UCSD-AML1 (cell line): Measurements from ENCODE around the gene NDUFB4.

Source experiments
- DNase-seq: peaks from one replicate; lab custom pipeline; 2025; ENCODE audit not compliant: unreplicated experiment; lab: John Stamatoyannopoulos, UW

The NDUFB4 gene

DNA sequence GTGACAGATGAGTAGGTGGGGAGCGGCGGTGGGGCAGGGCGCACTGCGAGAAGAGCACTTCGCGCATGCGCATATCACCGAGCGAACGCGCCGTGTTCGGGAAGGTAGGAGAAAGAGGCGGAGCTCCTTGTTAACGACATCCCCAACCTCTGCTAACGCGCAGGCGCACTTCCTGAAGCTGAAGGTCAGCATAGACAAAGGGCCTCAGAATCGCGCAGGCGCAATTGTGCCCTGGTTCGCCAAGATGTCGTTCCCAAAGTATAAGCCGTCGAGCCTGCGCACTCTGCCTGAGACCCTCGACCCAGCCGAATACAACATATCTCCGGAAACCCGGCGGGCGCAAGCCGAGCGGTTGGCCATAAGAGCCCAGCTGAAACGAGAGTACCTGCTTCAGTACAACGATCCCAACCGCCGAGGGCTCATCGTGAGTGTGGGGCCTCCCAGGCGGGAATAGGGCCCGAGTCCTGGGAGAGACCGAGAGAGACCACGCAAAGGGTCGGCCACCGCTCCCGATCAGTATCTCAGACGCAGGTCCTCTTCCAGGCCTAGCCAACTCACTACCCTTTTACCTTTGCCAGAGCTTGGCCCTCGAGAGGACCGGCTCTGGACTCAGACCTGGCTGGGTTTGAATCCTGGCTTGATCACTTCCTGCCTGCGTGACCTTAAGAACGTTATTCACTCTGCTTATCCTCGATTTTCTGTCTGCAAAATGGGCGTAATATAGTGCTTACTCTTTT is at the start of gene NDUFB4:
Gene NDUFB4, plus strand, starts transcription at position 221 of the 737 bp plus-strand sequence. Its CDS starts 24 bp downstream, at position 245.
- DNase-seq, result peak; percentile 97

DNA sequence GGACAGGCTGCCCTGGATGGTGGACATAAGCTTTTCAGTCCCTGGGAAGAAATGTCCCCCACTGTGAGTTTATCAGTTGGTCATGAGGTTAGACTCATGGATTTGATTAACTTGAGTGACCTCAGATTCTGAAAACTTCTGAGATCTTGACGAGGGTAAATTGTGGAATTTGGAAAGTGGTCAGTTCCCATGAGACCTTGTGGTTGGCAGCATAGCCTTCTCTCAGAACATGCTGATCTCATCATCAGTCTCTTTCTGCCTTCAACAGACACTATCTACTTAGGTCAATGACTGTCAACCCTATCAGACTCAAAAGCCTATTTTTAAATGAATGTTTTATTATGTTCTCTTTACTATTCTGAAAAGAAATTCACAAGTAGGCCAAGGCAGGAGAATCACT is 45.6 kb upstream of the NDUFB4 start:
- DNase-seq, result no peak

DNA sequence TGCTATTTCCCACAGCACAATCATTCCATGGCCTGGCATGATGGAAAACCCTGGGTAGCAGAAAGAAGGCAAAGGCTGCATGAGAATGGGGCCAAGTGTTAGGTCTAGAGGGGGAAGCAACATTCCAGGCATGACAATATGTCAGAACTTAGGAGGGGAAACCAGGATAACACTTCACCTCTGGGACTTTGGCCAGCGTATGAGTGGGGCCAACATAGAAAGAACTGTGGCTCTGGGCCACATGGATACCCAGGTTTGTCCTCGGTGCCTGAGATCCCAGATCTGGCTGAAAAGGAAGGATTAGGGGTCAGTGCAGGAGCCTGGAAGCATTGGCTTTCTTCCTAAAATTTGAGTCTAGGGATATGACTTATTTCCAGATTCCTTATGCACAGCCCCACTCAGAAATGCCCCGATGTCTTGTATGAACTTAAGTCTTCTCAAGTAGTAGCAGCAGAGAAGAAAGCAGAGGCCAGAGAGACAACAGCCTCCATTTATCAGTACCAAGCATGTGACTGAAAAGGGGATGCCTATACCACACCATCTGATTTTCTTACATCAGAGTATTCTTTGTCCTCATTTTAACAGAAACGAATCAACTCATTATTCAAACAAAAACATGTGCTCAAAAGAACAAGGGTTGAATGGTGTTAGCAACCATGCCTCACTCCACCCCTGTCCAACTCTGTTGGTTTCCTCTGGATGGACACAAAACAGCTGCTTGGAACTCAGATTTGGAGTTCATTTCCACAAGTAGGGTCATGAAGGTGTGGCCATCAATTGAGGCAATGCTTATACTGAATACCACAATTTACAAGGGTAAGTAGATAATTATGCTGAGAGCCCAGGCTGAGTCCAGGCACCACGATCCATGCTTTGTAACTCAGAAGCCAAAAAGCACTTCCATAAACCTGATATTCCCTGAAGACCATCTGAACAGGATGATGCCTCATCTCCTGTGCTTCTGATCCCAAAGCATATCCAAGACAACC is 43.7 kb upstream of the NDUFB4 start:
- no peak for DNase-seq

DNA sequence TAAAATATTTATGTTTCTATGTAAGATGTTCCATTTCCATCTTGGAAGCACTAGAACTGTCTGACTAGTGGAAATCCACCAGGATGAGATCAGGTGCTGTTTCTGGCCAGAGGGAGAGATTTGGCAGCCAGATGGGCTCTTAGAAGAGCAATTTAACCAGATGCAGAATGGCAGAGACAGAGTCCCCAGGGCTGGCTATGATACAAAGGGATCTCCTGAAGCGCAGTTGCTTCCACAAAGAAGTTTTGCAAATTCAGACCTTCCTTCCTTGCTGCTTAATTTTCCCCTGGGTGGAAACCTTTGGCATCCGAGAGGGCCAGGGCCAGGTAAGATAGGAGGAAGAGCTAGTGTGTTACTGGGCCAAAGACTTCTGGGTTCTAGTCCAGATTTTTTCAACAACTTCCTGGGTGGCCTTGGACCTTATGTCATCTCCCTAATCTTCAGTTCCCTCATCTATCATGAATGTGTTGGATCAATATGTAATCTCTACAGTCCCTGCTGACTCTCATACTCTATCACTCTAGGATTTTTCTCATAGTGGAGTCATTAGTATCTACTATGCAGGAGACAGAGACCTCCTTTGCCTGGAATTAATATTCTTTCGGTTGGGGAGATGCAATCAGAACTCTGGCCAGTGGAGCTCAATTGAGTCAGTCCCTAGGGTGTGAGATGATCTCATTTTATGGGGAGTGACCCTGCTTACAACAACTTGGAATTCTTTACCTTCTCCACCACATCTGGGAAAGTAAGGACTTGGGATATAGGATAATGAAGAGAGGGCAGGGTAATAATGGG is 41.1 kb upstream of the NDUFB4 start:
- no peak for DNase-seq

DNA sequence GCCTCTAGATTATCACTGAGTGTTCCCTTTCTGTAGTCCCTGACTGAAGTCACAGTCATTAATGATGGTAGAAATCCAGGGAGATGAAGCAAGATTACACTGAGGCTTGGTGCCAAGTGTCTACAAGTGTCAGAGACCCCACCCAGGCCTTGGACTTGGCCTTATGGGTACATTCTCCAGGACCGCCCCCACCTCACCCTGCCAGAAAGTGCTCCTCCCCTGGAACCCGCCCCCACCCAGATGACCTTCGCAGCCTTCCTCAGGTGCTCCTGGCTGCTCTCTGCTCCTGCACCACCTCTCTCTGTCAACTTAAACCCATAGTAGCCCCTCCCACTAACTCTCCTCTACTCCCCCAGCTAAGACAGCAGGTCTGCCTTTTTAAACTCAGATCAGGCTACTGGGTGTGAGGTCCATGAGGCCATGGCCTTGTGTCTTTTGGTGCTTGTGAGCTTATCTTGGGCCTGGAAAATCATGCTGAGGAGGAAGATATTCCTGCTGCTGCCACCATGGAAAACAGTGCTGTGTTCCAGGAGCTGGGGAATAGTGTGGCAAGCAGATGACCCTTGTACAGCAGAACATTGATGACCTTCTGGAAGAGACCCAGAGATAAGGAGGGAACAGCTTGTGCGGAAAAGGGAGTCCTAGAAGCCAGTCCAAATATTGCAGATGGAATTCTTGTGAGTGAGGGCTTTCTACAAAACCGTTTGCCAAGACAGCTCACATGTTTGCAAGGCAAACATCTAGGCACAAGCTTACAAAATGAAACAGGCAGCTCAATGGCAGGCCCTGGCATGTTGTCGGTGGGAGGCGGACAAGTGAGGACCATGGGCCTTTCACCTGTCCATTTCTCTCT is 40.3 kb upstream of the NDUFB4 start:
- DNase-seq, result no peak

GRCh38 chr3:120557115-120557514 is 39.0 kb upstream of the NDUFB4 start:
- no peak for DNase-seq

DNA sequence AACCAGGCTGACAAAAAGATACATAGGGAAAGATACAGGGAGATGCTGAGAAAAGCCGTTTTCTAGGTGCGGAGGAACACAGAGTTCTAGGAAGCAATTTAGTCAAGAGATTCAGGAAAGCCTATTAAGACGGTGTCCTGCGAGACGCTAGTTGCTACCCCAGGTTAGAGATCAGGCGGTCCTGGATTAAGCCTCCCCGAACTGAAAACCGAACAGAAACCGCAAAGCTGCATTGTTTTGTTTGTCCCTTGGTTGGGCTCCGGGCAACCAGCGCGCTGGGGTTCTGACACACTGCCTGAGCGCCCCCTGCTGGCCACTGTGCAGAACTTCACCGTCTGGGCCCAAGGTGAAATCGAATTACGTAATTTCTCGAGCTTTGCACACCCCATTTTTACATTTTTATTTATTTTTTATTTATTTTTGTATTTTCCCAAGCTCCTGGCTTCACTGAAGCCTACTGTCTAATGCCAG is 37.3 kb upstream of the NDUFB4 start:
- peak; percentile 76 for DNase-seq

GRCh38 chr3:120559242-120560061 is 36.7 kb upstream of the NDUFB4 start:
- peak; percentile 55 for DNase-seq

- DNase-seq, result no peak
These were observed 35.6 kb upstream of the NDUFB4 start for GRCh38 chr3:120560304-120561250.

- DNase-seq, result peak; percentile 43
These were observed 34.7 kb upstream of the NDUFB4 start for GRCh38 chr3:120561251-120562045.

DNA sequence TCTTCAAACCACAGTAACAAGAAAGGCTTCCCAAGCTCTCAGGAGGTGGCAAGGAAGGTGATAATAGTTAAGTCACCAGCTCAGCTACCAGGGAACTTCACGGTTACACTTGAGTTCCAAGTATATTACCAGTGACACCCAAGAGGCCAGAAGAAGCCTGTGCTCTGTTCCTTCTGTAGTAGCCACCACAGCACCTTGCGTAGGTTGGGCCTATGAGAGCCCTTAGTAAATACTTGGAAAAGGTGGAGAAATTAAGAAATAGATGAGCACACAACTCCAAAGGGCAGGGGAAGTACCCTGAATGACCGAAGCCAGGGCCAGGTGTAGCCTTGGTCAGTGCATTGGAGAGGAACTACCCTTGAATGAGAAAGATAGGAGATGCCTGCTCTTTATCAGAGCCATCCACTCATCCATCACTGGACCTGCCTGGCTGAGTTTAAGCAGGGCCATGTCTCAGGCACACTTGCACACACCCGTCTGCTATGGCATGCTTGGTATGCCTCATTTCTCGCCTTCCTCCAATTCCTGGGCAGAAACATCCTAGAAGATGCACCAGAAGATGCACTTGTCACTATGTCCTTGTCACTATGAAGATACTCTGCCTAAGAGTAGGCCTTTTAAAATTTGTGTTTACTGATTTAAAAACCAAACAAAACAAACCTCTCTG is 32.6 kb upstream of the NDUFB4 start:
- no peak for DNase-seq

DNA sequence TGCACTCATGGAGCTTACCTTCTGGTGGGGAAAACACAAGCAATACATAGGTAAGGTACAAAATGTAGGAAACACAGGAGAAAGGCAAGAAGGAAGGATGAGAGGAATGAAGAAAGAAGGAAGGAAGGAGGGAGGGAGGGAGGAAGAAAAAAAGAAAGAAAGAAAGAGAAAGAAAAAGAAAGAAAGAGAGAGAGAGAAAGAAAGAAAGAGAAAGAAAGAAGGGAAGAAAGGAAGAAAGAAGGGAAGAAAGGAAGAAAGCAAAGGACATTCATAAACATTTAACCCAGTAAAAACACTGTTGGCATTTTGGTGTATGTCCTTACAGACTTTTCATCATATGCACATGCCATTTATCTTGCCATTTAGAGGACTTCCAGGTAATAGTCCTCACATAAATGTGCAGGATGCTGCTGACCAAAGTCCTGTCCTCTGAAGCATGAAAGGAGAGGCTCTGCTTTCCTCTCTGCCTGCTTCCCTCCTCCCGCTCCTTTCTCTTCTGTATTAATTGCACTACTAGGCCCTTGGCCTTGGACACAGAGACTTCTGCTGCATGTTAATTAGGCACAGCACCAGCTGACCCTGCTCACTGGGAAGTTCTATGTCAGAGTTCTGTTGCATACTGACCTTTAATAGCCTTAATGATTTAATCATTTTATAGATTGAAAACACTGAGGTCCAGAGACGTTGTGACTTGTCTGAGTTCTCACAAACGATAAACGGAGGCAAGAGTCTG is 29.7 kb upstream of the NDUFB4 start:
- DNase-seq, result no peak

- no peak for DNase-seq
These were observed 28.6 kb upstream of the NDUFB4 start for GRCh38 chr3:120567370-120568201.

- no peak for DNase-seq
These were observed 28.0 kb upstream of the NDUFB4 start for GRCh38 chr3:120568202-120568531.

GRCh38 chr3:120568598-120568997 is 27.5 kb upstream of the NDUFB4 start:
- DNase-seq, result no peak
